HG03280 (cell line): ENCODE results near the gene TNS3.

Experiments
- ATAC-seq: cut with Tn5 transposase; IDR thresholded peaks from one replicate; pipeline ENCODE4 v1.9.1; 2021; ENCODE audit warnings: mild to moderate bottlenecking, moderate library complexity; ENCODE audit not compliant: unreplicated experiment

The TNS3 gene

DNA sequence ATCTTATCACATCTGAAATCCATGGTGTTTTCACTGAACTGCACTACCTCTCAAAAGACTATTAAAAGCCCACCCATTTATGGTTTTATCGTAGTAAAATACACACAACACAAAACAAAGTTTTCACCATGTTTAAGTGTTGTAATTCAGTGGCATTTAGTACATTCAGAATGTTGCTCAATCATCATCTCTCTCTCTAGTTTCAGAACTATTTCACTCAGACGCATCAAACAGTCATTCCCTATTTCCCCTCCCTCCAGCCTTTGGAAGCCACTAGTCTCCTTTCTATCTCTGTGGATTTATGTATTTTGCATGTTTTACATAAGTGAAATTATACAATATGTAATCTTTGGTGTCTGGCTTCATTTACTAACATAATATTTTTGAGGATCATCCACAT is 332.6 kb downstream of the TNS3 start:
- ATAC-seq, result no peak

DNA sequence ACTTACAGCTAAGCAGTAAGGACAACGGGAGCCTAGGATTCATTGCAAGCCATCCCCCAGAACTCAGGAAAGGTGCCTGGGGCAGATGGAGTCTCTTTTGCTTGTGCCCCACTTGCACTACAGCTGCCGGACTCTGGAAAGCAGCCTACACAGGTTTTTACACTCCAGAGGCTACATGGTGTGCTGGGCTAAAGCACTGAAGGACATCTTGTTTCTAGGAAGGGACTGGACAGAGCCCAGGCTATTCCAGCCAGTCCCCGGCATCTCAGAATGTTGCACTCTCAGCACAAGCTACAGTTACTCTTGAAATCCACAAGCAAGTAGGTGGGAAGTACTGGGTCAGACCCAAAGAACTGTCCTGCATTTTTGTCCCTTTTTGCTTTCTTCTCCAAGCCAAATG is 333.1 kb downstream of the TNS3 start:
- no peak for ATAC-seq

DNA sequence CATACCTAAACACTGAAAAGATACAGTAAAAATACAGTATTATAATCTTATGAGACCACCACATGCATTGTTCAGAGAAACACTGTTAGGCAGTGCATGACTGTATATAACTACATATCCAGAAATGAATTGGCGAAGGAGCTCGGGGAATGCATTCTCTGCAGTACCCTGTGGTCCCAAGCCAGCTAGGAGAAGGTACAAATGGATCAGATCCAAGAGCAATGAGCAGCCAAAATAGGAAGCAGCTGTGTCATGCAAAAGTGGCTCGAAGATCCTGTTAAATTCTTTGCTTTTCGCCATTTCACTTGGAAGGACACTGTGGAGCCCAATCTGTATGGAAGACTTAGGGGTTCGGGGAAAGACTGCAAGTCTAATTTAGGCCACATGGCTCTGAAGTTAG is 334.8 kb downstream of the TNS3 start:
- ATAC-seq, result no peak

DNA sequence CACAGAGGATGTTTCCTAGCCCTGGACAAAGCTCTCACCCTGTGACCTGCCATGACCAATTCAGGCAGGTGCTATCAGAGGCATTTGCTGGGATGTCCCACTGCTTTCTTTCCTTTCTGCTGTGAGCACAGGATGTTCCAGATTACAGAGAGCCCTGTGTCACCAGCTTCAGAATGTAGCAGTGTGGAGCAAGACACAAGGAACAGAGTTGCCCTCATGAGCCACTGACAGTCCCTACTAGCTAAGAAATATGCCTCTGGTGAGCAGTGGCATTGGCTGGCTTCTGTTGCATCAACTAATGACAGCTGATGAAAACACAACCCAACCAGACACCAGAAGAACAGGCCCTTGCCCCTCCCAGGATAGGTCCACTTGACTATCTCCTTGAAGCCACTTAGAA is 337.2 kb downstream of the TNS3 start:
- no peak for ATAC-seq

DNA sequence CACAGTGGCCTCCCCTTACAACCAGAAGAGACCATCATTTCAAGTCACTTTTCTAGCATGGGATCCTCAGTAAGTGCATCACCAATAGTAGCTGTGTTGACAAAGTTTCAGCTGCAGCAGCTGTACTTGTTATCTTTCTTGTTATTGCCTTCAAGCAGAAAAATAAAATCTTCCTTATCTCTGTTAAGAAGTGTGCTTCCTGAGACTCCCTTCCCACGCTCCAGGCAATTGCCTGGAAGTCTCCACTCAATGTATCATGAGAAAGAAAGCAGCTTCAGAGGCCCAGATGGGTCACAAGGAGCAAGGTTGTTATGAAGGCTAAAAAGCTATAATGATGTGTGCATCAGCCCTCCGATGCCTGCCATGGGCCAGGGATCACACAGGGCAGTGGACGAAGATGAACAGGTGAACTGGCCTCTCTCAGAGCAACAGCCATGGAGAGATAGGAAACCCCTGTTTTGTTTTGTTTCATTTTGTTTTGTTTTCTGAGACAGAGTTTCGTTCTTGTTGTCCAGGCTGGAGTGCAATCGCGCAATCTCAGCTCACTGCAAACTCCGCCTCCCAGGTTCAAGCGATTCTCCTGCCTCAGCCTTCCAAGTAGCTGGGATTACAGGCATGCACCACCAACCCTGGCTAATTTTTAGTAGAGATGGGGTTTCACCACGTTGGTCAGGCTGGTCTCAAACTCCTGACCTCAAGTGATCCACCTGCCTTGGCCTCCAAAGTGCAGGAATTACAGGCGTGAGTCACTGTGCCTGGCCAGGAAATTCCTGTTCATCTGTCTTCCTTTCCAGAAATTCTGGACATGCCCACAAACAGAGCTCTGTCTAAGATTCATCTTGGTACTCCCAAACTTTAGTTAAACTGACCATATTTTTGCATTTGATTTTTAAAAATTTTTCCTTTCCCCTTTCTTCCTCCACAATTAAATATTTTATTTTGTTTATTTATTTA is 340.5 kb downstream of the TNS3 start:
- ATAC-seq, result no peak

DNA sequence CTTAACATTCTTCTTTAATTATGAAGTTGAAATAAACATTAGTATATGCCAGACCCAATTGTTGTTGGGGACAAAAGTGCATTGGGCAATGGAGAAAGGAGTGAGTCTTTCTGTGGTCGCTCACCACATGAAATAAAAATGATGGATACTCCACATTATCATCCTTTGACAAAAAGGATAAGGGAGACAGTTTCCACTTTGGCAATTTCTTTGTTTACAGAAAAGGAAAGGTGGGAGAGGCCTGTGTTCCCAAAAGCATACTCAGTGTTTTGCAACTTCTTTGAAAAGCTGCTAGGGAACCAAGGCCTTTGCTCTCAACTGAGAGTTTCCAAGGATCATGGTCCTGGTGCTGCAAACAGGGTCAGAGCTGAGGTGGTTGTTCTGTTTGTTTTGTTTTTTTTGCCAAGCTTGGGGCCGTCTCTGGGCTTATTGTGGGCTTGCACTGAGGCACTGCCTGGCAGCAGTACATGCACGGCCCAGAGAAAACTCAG is 341.9 kb downstream of the TNS3 start:
- no peak for ATAC-seq

DNA sequence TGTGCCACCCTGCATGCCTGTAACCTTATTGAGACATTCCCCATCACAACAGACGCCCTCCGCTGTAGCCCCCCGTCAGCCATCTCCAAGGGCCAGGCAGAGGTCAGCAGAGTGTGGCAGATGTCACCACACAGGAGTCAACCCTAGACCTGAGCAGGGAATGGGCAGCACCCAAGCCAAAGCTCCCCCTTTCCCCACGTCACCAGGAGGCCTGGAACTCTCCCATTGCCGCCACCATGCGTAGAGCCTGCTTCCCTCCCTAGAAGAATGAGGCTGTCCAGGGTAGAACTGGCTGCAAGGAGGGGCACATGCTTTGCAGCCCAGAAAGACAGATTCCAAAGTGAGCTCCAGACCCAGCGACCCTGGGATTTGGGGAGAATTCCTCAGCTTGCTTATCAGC is 342.9 kb downstream of the TNS3 start:
- ATAC-seq, result no peak

DNA sequence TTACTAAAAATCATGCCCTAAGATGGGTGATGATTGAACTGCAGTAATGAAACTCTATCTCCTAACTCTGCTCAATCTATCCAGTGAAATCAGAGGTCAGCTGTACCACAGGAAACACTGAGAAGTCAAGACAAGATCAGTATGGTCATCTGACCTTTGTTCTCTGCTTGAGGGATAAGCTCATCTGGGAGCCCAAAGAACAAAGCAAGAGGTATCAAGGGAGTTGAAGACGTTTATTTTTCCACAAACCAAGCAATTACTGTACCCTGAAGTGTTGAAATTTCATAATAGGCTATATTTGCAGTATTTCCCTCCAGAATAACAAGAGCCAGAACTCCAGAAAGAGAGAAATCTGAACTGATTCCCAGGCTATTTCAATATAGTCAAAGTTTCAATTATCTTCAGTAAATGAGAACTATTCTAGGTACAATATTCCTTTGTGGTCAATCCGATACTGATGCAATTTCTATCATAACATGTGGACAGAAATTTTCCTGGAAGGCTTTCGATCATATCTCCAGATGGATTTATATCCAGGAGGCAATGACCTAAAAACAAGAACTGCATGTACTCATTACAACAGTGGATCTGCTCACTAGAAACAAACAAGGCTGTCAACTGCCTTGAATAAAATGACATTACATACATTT is 345.3 kb downstream of the TNS3 start:
- no peak for ATAC-seq

DNA sequence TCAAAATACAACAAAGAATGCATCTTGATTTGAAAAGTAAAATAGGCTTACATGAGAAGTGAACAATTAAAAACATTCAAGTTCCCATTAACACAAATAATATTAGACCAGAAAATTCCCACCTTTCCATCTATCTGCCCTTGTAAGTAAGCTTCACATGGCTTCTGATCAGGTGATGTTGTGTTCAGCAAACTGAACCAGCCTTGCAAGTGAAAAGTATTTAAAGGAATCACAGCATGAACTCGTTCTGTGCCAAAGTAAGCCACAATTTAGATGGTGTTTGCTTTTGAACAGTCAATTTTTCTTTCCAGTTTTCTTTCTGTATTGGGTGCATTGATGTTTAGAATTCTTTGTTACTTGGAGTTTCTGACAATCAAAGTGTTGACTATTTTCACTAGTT is 347.9 kb downstream of the TNS3 start:
- no peak for ATAC-seq

DNA sequence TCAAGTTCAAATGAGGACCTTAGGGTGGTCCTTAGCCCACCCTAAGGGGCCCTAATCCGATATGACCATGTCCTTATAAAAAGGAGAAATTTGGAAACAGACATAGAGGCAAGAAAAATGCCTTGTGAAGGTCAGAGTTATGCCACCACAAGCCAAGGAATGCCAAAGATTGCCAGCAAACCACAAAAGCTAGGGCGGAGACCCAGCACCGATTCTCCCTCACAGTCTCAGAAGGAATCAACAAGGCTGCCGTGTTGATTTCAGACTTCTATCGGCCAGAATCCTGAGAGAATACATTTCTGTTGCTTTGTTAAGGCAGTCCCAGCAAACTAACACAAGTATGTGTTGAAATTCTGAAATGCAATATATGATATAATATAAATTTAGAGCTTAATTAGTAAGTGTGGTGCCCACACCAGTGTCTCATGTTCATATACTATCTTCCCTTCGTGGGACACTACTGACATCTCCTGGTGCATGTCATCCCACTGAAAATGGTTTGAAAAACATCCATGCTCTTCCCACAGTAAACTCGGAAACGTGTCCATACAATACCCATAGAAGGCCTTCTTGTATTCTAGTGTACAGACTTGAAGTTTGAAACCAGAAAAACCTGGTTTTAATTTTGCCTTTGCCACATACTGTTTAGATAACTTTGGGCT is 349.0 kb downstream of the TNS3 start:
- no peak for ATAC-seq

DNA sequence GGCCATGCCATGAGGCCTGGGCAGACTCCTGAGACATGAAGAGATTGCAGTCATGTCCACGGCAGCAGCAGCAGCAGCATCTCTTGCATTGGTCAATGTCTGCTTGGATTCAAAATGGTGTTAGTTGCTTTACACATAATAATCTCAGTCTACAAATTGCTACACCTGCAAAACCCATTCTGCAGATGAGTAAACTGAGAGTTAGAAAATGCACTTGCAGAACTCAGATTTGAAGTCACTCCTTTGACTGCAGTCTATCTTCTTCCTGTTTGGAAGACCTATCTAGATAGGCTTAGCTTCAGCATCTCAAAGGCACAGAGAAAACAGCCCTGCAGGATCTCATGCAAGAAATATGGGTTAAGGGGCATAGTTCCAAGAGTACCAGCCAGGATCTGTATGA is 350.3 kb downstream of the TNS3 start:
- no peak for ATAC-seq

DNA sequence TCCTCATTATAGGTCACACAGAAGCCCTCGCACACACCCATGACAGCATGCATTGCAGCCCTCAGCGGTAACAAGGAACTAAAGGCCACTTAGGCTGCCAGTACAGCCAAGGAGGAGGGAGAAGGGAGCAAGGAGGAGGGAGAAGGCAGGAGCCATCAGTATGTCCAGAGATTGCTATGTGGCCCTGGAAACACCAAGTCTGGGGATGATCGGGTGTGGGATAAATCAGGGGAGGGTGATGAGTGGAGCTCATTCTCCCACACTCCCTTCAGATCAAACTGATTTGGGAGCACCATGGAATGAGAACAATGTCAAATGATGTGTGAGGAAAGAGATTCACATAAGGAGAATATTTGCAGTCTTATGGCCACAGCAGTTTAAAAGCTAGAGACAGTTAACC is 350.9 kb downstream of the TNS3 start:
- ATAC-seq, result no peak

DNA sequence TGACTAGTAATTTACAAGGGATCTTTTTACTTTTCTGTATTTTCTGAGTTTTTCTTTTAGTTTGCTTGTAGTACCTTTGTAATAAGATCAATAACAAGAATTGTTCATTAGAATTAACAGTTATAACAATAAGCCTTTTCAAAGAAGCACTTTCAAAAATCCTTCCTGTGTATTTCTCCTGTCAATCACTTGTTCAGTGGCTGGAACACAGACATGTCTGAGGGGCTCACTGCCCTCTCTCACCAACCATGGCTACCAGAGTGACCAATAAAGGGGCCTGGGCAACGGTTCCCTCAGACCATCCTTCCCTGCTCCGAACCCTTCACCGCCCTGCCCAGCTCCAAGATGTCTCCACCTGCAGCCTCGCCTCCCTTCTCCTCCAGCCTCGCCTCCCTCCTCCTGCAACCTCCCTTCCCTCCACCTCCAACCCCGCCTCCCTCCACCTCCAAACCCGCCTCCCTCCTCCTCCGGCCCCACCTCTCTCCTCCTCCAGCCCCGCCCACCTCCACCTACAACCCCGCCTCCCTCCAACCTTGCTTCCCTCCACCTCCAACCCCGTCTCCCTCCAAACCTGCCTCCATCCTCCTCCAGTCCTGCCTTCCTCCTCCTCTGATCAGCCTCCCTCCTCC is 353.4 kb downstream of the TNS3 start:
- ATAC-seq, result no peak

DNA sequence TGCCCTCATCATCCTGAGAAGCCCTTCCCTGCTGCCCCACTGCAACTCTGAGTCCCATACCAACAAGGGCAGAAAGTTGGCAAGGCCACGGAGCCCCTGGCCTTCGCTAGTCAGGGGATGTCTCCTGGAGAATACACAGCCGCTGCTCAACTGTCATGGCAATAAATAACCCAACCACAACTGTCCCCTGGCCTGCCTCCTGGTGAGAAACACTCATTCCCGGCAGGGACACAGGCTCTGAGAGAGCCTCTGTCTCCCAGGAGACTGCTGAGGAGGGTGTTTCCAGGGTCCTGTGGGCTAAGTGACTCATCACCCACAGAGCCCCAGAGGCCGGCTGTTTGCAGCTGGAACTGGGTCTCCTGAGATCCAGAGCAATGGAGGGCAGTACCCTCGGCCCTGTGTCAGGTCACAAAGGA is 354.1 kb downstream of the TNS3 start:
- no peak for ATAC-seq

DNA sequence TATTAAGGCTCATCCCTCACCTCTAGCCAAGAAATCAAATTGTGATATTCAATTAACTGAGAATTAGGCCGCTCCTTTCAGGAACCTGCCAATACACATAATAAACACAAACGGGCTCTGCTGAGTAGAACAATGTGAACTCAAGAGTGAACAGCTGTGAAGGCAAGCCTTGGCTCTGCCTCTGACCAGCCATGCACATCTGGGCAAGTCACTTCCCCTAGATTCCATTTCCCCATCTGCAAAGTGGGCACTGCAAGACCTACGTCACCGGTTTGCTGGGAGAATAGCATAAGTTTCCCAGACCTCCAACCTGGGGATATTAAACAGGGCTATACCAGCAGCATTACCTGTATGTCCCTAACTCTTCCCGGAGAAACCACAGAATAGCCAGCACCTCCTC is 355.2 kb downstream of the TNS3 start:
- no peak for ATAC-seq

DNA sequence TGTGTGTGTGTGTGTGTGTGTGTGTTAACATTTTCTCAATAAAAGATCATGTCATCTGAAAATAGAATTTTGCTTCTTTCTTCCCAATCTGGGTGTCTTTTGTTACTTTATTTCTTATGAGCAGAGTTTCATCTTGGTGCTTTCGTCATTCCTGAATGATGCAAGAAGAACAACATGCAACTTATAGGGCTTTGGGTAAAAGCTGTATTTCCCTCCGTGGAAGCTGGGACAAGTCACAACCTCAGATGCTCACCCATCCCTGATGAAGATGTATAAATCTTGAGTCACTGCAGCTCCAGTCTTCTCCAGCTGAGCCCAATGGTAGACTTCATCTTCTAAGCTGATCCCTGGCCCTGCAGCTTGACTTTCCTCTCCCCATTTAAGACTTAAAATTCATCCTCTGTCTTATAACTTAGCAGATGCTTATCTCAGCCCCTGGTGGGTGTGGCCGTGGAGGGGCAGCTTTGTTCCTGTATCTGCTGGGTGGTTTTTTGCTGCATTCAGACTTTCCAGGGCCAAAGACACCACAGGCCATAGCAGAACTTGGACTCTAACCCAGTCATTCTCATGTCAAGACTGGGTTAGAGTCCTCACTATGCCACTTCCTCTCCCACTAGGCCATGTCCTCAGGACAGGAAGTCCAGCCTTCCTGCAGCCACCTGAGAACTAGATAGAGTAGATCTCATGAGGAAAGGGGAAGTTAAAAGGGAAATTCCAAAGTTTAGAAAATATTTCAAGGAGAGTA is 356.4 kb downstream of the TNS3 start:
- ATAC-seq, result no peak
